ENCODE measurements around the gene SASH3. TPM values are rescaled to one million over a fixed set of nuclear protein-coding genes. Genes with fewer than 3 reads are reported as not detected.

The SASH3 gene
- polyA plus RNA-seq, 1 of the 3 experiments (the other 2 are of a cell fraction): not detected

GRCh38 chrX:129779086-129779672 lies 570 bp upstream of the SASH3 start:
- Histone ChIP-seq H3K9me3 (no peaks in the 10 kb centered on the region), H2AFZ (ENCODE audit: low read depth) (no peak overlapping the region), H3F3A (replicated peaks; ENCODE audit: insufficient read depth) (no peaks in the 10 kb centered on the region), H3K4me3 (ENCODE audit: low read depth in 2 of 2, low read length in 1 of 2) (no peak overlapping the region), H3K9ac (no peak overlapping the region), H3K36me3 (replicated peaks in 1 of 2; ENCODE audit: control insufficient read depth in 1 of 2, insufficient read depth in 2 of 2, low read length in 1 of 2) (no peaks in the 10 kb centered on the region), H3K4me2 (no peak overlapping the region), H3K9me2 (no peaks in the 10 kb centered on the region), H4K20me1 (ENCODE audit: insufficient read depth) (no peaks in the 10 kb centered on the region), H3K79me2 (ENCODE audit: insufficient read depth) (no peaks in the 10 kb centered on the region), H3K27ac (ENCODE audit: low read depth in 2 of 2, low read length in 1 of 2) (no peak overlapping the region), H3K27me3 (ENCODE audit: insufficient read depth) (peaks cover 20% of the 10 kb centered on the region; the same call in 1 of the 2 replicates), H3K4me1 (ENCODE audit: control insufficient read depth in 1 of 2, insufficient read depth in 2 of 2, low read depth in 1 of 2, low read length in 1 of 2) (no peaks in the 10 kb centered on the region)
- 24% methylated on average over 7 of the region's 7 CpGs for WGBS (ENCODE audit: low lambda C conversion rate)
- ChIA-PET POLR2A (no interaction called here), CTCF (interaction anchor here (0.7 kb wide), 1 partner anchor 44 kb away, joined by 4 read pairs; no protein-coding TSS in a partner anchor)
- no peak for DNase-seq
- no peak for TF ChIP-seq CHD2 (IDR thresholded peaks at IDR 0.05; ENCODE audit: low read length, partially characterized antibody)
- TF ChIP-seq EZH2phosphoT487 (IDR thresholded peaks at IDR 0.05; ENCODE audit: borderline replicate concordance, low read depth): no peak
- TF ChIP-seq REST (IDR thresholded peaks at IDR 0.05; ENCODE audit: low read depth, low read length): no peak
- no peak for TF ChIP-seq RXRA (IDR thresholded peaks at IDR 0.05; ENCODE audit: borderline replicate concordance, low read depth)
- TF ChIP-seq POLR2AphosphoS5 (IDR thresholded peaks at IDR 0.05; ENCODE audit: low read depth, low read length): no peak
- TF ChIP-seq GATA2 (CRISPR knock-in tag; IDR thresholded peaks at IDR 0.05): no peak
- no peak for TF ChIP-seq CTCF (IDR thresholded peaks at IDR 0.05)
- no peak for TF ChIP-seq TCF12 (IDR thresholded peaks at IDR 0.05)
- no peak for TF ChIP-seq FOXJ3 (CRISPR knock-in tag; IDR thresholded peaks at IDR 0.05)
- no peak for TF ChIP-seq TAF1 (IDR thresholded peaks at IDR 0.05; ENCODE audit: borderline replicate concordance, low read depth, low read length)
- TF ChIP-seq EP300 (IDR thresholded peaks at IDR 0.05; ENCODE audit: borderline replicate concordance in 1 of 2, low read depth in 1 of 2, low read length in 1 of 2): no peak
- no peak for TF ChIP-seq NFIC (IDR thresholded peaks at IDR 0.05; ENCODE audit: borderline replicate concordance)
- no peak for TF ChIP-seq ZBTB33 (IDR thresholded peaks at IDR 0.05; ENCODE audit: borderline replicate concordance, low read depth)
- TF ChIP-seq GABPA (IDR thresholded peaks at IDR 0.05; ENCODE audit: low read depth): no peak
